Measurements from ENCODE around the gene COL4A1. TPM values are rescaled to one million over a fixed set of nuclear protein-coding genes. Genes with fewer than 3 reads are reported as not detected.

COL4A1 gene
- total and polyA plus RNA-seq, 12 donors = 83.3 to 342 (median 147) TPM

DNA sequence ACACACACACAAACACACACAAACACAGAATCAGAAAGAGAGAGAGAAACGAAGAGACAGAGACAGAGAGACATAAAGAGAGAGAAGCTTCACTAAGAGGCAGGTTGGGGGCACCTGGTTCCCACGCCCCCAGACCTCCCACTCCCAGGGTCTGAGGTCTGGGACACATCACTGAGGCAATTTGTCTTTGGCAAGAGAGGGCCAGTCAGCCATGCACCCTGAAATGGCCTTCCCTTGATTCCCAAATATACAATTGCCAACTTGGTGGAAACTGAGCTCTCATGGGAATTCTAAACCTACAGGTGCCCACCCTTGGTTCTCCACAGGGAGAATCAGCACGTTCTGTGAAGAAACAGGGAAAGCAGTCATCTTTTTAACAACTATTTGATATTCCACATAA lies 79.5 kb downstream of the COL4A1 start:
- H3K4me3 ChIP-seq = no peak overlapping the region
- H3K9me3 ChIP-seq = no peaks in the 10 kb centered on the region
- 81 to 89% methylated on average over 3 of the region's 3 CpGs for WGBS, 2 donors
- intact Hi-C loops (cut with DNase I) = loop anchor here in 4 of 10 donors (2.0 to 10.0 kb wide), 6 partner anchors 73 to 337 kb away; partner anchors contain the start of genes COL4A1 (in 1 of the 4), COL4A2 (in 1 of the 4) and RAB20 (in 1 of the 4)
- TF ChIP-seq, protein P1, sequence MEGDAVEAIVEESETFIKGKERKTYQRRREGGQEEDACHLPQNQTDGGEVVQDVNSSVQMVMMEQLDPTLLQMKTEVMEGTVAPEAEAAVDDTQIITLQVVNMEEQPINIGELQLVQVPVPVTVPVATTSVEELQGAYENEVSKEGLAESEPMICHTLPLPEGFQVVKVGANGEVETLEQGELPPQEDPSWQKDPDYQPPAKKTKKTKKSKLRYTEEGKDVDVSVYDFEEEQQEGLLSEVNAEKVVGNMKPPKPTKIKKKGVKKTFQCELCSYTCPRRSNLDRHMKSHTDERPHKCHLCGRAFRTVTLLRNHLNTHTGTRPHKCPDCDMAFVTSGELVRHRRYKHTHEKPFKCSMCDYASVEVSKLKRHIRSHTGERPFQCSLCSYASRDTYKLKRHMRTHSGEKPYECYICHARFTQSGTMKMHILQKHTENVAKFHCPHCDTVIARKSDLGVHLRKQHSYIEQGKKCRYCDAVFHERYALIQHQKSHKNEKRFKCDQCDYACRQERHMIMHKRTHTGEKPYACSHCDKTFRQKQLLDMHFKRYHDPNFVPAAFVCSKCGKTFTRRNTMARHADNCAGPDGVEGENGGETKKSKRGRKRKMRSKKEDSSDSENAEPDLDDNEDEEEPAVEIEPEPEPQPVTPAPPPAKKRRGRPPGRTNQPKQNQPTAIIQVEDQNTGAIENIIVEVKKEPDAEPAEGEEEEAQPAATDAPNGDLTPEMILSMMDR (IDR thresholded peaks at IDR 0.05) = no peak
- DNase-seq (no peak), ATAC-seq (no peak)
- H3K27ac ChIP-seq = peak overlapping the region in 6 of 10 donors; percentile 20 to 72 (median 49)
- H3K27me3 ChIP-seq = no peaks in the 10 kb centered on the region
- H3K36me3 ChIP-seq = peaks cover 0 to 5% (median 0%) of the 10 kb centered on the region in 9 donors
- H3K4me1 ChIP-seq = peaks cover 7 to 91% (median 65%) of the 10 kb centered on the region in 9 donors

DNA sequence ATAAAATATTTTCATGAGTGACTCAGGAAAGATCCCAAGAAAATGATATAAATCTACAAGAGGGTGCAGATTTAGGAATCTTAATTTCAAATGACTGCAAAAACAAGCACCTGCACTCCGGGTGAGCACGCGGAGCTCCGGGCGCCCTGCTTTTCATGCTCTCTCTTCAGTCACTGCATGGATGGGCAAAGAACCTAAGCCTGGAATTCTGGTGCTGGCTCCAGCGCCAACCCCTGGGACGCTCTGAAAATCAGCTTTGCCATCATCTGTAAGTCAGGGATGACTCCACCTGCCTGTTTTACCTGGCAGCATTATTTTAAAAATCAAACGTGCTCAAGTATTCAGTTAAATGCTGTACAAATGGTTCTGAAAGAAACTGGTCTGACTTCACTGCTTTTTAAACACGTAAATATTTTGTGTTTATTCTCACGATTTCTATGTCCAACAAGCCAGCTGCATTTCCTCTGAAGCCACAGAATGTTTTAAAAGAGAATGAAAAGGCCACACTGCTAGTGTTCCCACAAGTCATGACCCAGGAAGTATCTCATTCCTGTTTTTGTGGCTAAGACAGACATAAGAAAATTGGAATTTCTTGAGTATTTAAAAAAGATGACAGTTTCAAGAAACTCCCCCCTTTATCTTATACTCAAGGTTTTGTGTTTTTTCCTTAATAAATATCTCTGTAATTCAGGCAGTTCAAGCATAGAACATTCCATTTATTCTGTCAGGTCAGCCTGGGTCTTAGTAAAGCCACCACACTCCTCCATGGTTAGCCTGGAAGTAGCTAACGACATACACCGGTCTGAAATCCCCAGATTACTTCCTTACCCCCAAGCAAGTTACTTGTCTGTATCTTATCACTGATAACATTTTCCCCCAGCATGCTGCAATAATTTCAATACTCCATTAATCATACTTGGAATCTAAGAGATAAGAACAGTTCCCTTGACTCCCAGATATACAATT lies 81.1 kb downstream of the COL4A1 start:
- DNase-seq (no peak), ATAC-seq (no peak)
- H3K27ac ChIP-seq = peak overlapping the region in 9 of 10 donors; percentile 15 to 76 (median 52)
- H3K4me3 ChIP-seq = no peak overlapping the region
- H3K9me3 ChIP-seq = no peaks in the 10 kb centered on the region
- no peaks in the 10 kb centered on the region for H3K27me3 ChIP-seq
- peaks cover 5 to 90% (median 63%) of the 10 kb centered on the region in 9 donors for H3K4me1 ChIP-seq
- TF ChIP-seq, protein P1 (IDR thresholded peaks at IDR 0.05) = no peak
- H3K36me3 ChIP-seq = peaks cover 0 to 5% (median 0%) of the 10 kb centered on the region in 9 donors
- 65 to 74% methylated on average over 12 of the region's 12 CpGs for WGBS, 2 donors
- intact Hi-C loops (cut with DNase I) = loop anchor here in 4 of 10 donors (2.0 to 10.0 kb wide), 6 partner anchors 75 to 339 kb away; partner anchors contain the start of genes COL4A1 (in 1 of the 4), COL4A2 (in 1 of the 4) and RAB20 (in 1 of the 4)

DNA sequence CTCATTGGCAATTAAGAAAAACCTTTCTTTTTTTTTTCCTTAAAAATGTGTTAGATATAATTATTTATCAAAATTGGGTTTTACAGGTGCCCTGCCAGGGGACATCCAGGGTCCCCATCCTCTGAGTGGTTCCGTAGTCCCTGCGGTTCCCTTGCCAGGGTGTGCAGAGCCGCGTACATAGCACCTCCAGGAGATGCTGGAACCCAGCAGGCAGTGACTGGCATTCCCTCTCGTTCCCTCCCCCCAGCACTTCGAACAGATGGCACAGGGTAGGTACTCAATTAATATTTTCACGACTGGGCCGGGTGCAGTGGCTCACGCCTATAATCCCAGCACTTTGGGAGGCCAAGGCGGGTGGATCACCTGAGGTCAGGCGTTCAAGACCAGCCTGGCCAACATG lies 82.0 kb downstream of the COL4A1 start:
- no peak for DNase-seq
- TF ChIP-seq, protein P1 (IDR thresholded peaks at IDR 0.05) = no peak
- H3K4me3 ChIP-seq = no peak overlapping the region
- H3K27me3 ChIP-seq = no peaks in the 10 kb centered on the region
- H3K36me3 ChIP-seq = peaks cover 0 to 5% (median 0%) of the 10 kb centered on the region in 9 donors
- WGBS, 2 donors = 93% methylated on average over 11 of the region's 11 CpGs
- intact Hi-C loops (cut with DNase I) = loop anchor here in 4 of 10 donors (5.0 to 10.0 kb wide), 5 partner anchors 80 to 340 kb away; partner anchors contain the start of genes COL4A1 (in 1 of the 4), COL4A2 (in 1 of the 4) and RAB20 (in 1 of the 4)
- H3K27ac ChIP-seq = peak overlapping the region in 5 of 10 donors; percentile 5 to 76 (median 61)
- H3K9me3 ChIP-seq = no peaks in the 10 kb centered on the region
- H3K4me1 ChIP-seq = peaks cover 9 to 94% (median 72%) of the 10 kb centered on the region in 9 donors
- ATAC-seq = no peak

DNA sequence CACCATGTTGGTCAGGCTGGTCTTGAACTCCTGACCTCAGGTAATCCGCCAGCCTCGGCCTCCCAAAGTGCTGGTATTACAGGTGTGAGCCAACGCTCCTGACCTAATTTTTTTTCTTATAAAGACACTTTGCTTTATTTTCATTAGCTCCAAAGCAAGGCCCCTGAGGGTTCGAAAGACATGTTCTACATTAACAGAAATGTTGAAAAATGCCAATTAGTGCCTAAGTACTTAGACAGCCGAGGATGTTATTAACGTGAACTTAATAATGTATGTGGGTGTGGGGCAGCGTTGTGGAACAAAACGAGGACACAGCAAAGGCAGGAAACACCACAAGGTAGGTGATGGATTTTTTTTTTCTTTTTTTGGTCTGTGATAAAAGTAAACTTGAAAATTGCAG lies 82.4 kb downstream of the COL4A1 start:
- H3K27ac ChIP-seq = peak overlapping the region in 4 of 10 donors; percentile 5 to 76 (median 61)
- ATAC-seq (no peak), DNase-seq (no peak)
- no peak overlapping the region for H3K4me3 ChIP-seq
- 78 to 81% methylated on average over 8 of the region's 8 CpGs for WGBS, 2 donors
- no peaks in the 10 kb centered on the region for H3K27me3 ChIP-seq
- H3K36me3 ChIP-seq = peaks cover 0 to 5% (median 0%) of the 10 kb centered on the region in 9 donors
- intact Hi-C loops (cut with DNase I) = loop anchor here in 9 of 10 donors (5.0 to 10.0 kb wide), 10 partner anchors 80 to 340 kb away; partner anchors contain the start of genes COL4A1 (in 3 of the 9), COL4A2 (in 3 of the 9) and RAB20 (in 1 of the 9)
- TF ChIP-seq, protein P1 (IDR thresholded peaks at IDR 0.05) = no peak
- peaks cover 9 to 92% (median 70%) of the 10 kb centered on the region in 9 donors for H3K4me1 ChIP-seq
- H3K9me3 ChIP-seq = no peaks in the 10 kb centered on the region
